Panc1 (cell line): ENCODE data around the gene NIPAL3.

Source experiments
- CTCF ChIP-seq: fragments of 450-650 bp; IDR thresholded peaks from 2 replicates; pipeline ENCODE4 v1.5.1; 2017; ENCODE audit warnings: mild to moderate bottlenecking
- REST ChIP-seq, 2 experiments: IDR thresholded peaks; 2 replicates each; pipeline ENCODE4 v1.6.1; 2011 to 2012; ENCODE audit warnings: low read depth in 2 of 2, control low read depth in 1 of 2, low read length in 1 of 2, mild to moderate bottlenecking in 1 of 2, moderate library complexity in 1 of 2; ENCODE audit not compliant: insufficient read depth in 1 of 2

GRCh38 chr1:24369199-24369598 lies 46.4 kb upstream of the NIPAL3 start:
- TF ChIP-seq REST (IDR thresholded peaks at IDR 0.05; ENCODE audit: insufficient read depth in 1 of 2, low read depth in 2 of 2, low read length in 1 of 2) = no peak
- no peak for TF ChIP-seq CTCF
